ENCODE measurements around the gene FGGY. TPM values are rescaled to one million over a fixed set of nuclear protein-coding genes. Genes with fewer than 3 reads are reported as not detected.
"Not testable (repeated sequence)": the region's sequence is repeated elsewhere in the genome, so short reads cannot be mapped to it uniquely, and the experiment has no call there.

The FGGY gene
- total RNA-seq, 1 experiment from 2014 or later = 6.4 TPM

DNA sequence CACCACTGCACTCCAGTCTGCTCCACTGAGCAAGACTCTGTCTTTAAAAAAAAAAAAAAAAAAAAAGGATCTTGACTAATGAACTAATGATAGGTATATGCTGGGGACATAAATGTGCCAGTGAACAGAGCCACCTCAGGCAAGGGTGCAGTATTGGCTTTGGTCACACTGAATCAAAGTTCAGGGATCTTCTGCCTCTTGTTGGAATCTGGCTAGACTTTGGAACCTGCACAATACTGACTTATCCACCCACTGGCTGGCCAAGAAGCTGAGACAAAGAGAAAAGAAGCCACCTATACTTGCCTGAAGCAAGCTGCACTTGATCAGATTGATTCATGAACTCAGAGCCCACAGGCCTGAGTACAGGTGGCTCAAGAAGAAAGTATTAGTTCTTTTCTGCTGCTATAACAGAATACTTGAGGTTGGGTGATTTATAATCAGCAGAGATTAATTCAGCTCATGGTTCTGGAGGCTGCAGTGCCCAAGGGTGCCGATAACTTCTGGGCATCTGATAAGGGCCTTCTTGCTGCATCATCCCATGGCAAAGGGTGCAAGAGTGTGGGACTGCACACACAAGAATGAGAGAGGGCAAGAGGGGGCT, 172.0 kb downstream of the FGGY start:
- ChIA-PET POLR2A (no interaction called here), CTCF (interaction anchor here (0.6 kb wide), 1 partner anchor 316 kb away, joined by 3 read pairs; no protein-coding TSS in a partner anchor)
- no peaks in the 10 kb centered on the region for H3K36me3 Mint-ChIP-seq (ENCODE audit: insufficient read depth, unreplicated experiment)
- Histone ChIP-seq H3K4me3 (ENCODE audit: low read depth, low read length) (no peak overlapping the region), H3K27me3 (replicated peaks; ENCODE audit: control insufficient read depth, insufficient read depth, low read length) (no peaks in the 10 kb centered on the region), H3K9me3 (no peaks in the 10 kb centered on the region), H3K36me3 (ENCODE audit: control insufficient read depth, insufficient read depth, low read length) (no peaks in the 10 kb centered on the region), H3K4me1 (no peaks in the 10 kb centered on the region)
- H3K4me1 Mint-ChIP-seq (ENCODE audit: low read depth, unreplicated experiment) = no peaks in the 10 kb centered on the region
- no peak overlapping the region for H3K4me3 Mint-ChIP-seq (ENCODE audit: unreplicated experiment)
- H3K27ac Mint-ChIP-seq (ENCODE audit: unreplicated experiment) = no peak overlapping the region
- no peak for DNase-seq
- intact Hi-C loops (cut with micrococcal nuclease; ENCODE audit: unreplicated experiment) = no loop called here
- TF ChIP-seq, protein P1, sequence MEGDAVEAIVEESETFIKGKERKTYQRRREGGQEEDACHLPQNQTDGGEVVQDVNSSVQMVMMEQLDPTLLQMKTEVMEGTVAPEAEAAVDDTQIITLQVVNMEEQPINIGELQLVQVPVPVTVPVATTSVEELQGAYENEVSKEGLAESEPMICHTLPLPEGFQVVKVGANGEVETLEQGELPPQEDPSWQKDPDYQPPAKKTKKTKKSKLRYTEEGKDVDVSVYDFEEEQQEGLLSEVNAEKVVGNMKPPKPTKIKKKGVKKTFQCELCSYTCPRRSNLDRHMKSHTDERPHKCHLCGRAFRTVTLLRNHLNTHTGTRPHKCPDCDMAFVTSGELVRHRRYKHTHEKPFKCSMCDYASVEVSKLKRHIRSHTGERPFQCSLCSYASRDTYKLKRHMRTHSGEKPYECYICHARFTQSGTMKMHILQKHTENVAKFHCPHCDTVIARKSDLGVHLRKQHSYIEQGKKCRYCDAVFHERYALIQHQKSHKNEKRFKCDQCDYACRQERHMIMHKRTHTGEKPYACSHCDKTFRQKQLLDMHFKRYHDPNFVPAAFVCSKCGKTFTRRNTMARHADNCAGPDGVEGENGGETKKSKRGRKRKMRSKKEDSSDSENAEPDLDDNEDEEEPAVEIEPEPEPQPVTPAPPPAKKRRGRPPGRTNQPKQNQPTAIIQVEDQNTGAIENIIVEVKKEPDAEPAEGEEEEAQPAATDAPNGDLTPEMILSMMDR (IDR thresholded peaks at IDR 0.05; ENCODE audit: insufficient read depth in 1 of 2, low read depth in 1 of 2, low read length in 1 of 2, severe bottlenecking in 1 of 2, unreplicated experiment in 1 of 2) = no peak
- H3K27me3 Mint-ChIP-seq (ENCODE audit: insufficient read depth, unreplicated experiment) = no peaks in the 10 kb centered on the region
- no TSS peak for BruUV-seq (replicated peaks)
- peaks cover 8% of the 10 kb centered on the region for H3K9me3 Mint-ChIP-seq (ENCODE audit: unreplicated experiment)

DNA sequence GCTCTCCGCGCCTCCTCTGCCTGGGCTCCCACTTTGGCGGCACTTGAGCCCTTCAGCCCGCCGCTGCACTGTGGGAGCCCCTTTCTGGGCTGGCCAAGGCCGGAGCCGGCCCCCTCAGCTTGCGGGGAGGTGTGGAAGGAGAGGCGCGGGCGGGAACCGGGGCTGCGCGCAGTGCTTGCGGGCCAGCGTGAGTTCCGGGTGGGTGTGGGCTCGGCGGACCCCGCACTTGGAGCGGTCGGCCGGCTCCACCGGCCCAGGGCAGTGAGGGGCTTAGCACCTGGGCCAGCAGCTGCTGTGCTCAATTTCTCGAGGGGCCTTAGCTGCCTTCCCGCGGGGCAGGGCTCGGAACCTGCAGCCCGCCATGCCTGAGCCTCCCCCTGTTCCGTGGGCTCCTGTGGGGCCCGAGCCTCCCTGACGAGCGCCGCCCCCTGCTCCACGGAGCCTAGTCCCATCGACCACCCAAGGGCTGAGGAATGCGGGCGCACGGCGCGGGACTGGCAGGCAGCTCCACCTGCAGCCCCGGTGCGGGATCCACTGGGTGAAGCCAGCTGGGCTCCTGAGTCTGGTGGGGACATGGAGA, 175.2 kb downstream of the FGGY start:
- intact Hi-C loops (cut with micrococcal nuclease; ENCODE audit: unreplicated experiment); H3K36me3 Mint-ChIP-seq (ENCODE audit: insufficient read depth, unreplicated experiment); H3K9me3 ChIP-seq; H3K36me3 ChIP-seq (ENCODE audit: control insufficient read depth, insufficient read depth, low read length); H3K4me3 Mint-ChIP-seq (ENCODE audit: unreplicated experiment); H3K4me1 ChIP-seq; H3K4me3 ChIP-seq (ENCODE audit: low read depth, low read length); H3K27me3 Mint-ChIP-seq (ENCODE audit: insufficient read depth, unreplicated experiment); H3K9me3 Mint-ChIP-seq (ENCODE audit: unreplicated experiment); BruUV-seq (replicated peaks); H3K27ac Mint-ChIP-seq (ENCODE audit: unreplicated experiment); H3K4me1 Mint-ChIP-seq (ENCODE audit: low read depth, unreplicated experiment); POLR2A ChIA-PET; DNase-seq; H3K27me3 ChIP-seq (replicated peaks; ENCODE audit: control insufficient read depth, insufficient read depth, low read length); CTCF ChIA-PET: not testable (repeated sequence)

DNA sequence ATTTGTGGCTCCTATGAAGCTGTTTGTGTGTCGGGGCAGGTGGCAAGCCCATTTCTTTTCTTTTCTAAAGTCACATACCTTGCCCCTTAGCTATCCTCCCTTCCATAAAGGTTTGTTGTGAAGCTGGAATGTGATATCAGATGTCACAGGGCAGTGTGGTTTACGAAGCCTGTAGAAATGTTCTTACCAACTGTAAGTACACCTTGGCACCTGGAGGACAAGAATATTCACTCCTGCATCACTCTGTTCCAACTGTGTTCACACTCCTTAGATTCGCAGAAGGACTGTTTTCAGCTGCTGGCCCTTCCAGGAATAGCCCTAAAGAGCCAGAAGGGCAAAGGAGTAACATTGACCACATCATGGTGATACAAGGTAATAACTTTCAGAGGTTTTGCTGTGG, 176.9 kb downstream of the FGGY start:
- TF ChIP-seq, protein P1 (IDR thresholded peaks at IDR 0.05; ENCODE audit: insufficient read depth in 1 of 2, low read depth in 1 of 2, low read length in 1 of 2, severe bottlenecking in 1 of 2, unreplicated experiment in 1 of 2) = no peak
- POLR2A ChIA-PET = no interaction called here
- H3K4me1 Mint-ChIP-seq (ENCODE audit: low read depth, unreplicated experiment) = no peaks in the 10 kb centered on the region
- CTCF ChIA-PET = no interaction called here
- H3K4me3 Mint-ChIP-seq (ENCODE audit: unreplicated experiment) = no peak overlapping the region
- DNase-seq = no peak
- H3K36me3 ChIP-seq (ENCODE audit: control insufficient read depth, insufficient read depth, low read length) = no peaks in the 10 kb centered on the region
- intact Hi-C loops (cut with micrococcal nuclease; ENCODE audit: unreplicated experiment) = no loop called here
- no TSS peak for BruUV-seq (replicated peaks)
- H3K4me1 ChIP-seq = peaks cover 7% of the 10 kb centered on the region; the same call in 1 of the 2 replicates
- no peaks in the 10 kb centered on the region for H3K27me3 ChIP-seq (replicated peaks; ENCODE audit: control insufficient read depth, insufficient read depth, low read length)
- H3K27me3 Mint-ChIP-seq (ENCODE audit: insufficient read depth, unreplicated experiment) = no peaks in the 10 kb centered on the region
- no peaks in the 10 kb centered on the region for H3K9me3 ChIP-seq
- H3K27ac Mint-ChIP-seq (ENCODE audit: unreplicated experiment) = no peak overlapping the region
- H3K36me3 Mint-ChIP-seq (ENCODE audit: insufficient read depth, unreplicated experiment) = no peaks in the 10 kb centered on the region
- no peak overlapping the region for H3K4me3 ChIP-seq (ENCODE audit: low read depth, low read length)
- H3K9me3 Mint-ChIP-seq (ENCODE audit: unreplicated experiment) = peaks cover 8% of the 10 kb centered on the region

All from Caco-2 (cell line).